ENCODE results near the gene MIF.

DNA sequence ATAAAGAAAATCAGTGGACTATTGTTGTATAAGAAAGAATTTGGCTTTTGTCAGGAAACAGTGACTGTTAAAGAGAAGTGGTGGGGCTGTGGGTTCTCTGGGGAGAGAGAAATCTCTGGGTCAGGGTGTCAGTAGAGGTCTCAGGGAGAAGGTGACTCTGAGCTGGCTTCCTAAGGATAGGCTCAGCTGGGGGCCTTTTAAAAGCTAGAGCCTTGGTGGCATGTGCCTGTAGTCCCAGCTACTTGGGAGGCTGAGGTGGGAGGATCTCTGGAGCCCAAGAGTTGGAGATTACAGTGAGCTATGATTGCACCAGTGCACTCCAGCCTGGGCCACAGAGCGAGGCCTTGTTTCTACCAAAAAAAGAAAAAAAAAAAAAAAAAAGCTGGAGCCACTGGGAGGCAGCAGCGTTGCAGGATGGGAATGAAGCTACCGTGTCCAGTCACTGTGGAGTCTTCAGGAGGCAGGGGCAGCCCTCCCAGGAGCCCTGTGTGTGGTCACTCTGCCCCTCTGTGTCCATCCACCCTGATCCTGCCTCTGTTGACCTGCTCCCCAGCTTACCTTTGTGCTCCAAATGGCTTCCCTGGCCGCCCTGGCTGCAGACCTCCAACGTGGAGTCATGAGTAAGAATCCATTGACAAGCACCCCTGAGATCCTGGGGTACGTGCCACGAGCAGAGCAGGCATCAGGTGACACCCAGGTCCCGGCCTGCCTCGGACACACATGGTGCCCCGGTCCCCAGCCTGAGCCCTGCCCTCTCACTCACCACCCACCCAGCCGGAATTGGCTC lies 5.4 kb upstream of the MIF start:
- TF ChIP-seq, protein P1, sequence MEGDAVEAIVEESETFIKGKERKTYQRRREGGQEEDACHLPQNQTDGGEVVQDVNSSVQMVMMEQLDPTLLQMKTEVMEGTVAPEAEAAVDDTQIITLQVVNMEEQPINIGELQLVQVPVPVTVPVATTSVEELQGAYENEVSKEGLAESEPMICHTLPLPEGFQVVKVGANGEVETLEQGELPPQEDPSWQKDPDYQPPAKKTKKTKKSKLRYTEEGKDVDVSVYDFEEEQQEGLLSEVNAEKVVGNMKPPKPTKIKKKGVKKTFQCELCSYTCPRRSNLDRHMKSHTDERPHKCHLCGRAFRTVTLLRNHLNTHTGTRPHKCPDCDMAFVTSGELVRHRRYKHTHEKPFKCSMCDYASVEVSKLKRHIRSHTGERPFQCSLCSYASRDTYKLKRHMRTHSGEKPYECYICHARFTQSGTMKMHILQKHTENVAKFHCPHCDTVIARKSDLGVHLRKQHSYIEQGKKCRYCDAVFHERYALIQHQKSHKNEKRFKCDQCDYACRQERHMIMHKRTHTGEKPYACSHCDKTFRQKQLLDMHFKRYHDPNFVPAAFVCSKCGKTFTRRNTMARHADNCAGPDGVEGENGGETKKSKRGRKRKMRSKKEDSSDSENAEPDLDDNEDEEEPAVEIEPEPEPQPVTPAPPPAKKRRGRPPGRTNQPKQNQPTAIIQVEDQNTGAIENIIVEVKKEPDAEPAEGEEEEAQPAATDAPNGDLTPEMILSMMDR (conservative IDR thresholded peaks at IDR 0.05; ENCODE audit: low read length), result peak; percentile 23; the same call in 1 of the 2 replicates
- no peak for TF ChIP-seq EZH2phosphoT487 (IDR thresholded peaks at IDR 0.05; ENCODE audit: borderline replicate concordance, low read depth, low read length)

Measured in OCI-LY7 (cell line).